Kidney tubule cell (primary cell): Measurements from ENCODE around the gene UNK.
A peak's percentile ranks its signal among the peaks of the same experiment; 100 is the strongest.
"Not testable (repeated sequence)": the region's sequence is repeated elsewhere in the genome, so short reads cannot be mapped to it uniquely, and the experiment has no call there.

Experiments used
- DNase-seq: peaks from one replicate; pipeline ENCODE4 v3.0.0-alpha.2; 2018; ENCODE audit warnings: low spot score

UNK gene

DNA sequence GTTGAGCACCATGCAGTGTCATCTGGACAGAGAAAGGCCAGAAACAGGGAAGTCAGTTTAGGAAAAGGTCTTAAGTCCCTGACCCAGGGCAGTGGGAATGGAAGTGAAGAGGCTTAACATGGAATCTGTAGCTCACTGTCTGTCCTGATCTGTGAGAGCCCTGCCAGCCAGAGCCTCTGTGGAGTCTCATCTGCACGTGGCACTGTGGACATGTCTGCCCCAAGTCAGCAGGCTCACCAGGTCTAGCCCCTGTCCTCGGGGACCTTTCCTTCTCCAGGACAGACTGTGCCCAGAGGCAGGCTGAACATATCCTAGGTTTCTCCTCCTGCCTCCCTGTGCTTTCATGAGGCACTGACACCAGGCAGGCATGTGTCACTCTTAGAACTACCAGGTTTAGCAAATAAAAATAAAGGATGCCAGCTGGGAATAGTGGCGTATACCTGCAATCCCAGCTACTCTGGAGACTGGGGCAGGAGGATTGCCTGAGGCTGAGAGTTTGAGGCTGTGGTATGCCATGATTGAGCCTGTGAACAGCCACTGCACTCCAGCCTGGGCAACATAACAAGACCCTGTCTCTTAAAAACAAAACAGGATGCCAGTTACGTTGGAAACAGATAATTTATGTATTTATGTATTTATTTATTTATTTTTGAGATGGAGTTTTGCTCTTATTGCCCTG lies 22.4 kb downstream of the UNK start:
- no peak for DNase-seq

DNA sequence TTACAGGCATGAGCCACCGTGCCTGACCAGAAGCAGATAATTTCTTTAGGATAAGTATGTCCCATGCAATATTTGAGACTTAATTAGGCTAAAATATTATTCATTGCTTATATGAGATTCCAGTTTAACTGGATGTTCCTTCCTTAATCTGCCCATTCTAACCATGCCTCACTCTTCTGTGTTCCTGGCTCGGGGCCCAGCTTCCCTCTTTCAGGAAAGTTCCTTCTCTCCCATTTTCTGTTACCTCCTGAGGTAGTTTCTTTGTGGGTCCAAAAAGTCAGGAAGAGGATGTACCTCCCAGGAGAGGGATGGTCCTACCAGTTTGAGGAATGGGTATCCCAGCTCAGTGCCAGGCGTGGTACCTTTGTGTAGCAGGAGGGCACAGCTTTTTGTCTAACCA lies 23.3 kb downstream of the UNK start:
- no peak for DNase-seq

GRCh38 chr17:75808549-75808904 lies 23.9 kb downstream of the UNK start:
- DNase-seq: no peak

GRCh38 chr17:75808905-75809621 lies 24.5 kb downstream of the UNK start:
- peak; percentile 22 for DNase-seq

DNA sequence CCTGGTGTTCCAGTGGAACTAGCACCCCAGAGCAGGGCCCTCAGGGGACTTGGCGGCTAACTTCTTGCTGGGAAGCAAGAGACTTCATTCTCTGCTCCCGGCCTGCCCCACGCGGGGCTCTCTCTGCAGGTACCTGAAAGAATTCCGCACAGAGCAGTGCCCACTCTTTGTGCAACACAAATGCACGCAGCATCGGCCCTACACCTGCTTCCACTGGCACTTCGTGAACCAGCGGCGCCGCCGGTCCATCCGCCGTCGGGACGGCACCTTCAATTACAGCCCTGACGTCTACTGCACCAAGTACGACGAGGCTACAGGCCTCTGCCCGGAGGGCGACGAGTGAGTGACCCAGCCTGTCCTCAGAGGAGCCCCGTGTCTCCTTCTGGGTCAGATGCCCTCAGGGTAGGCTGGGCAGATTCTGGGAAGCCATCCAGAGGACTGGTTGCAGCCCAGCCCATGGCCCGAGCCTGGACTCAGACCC lies 25.1 kb downstream of the UNK start:
- DNase-seq: no peak

DNA sequence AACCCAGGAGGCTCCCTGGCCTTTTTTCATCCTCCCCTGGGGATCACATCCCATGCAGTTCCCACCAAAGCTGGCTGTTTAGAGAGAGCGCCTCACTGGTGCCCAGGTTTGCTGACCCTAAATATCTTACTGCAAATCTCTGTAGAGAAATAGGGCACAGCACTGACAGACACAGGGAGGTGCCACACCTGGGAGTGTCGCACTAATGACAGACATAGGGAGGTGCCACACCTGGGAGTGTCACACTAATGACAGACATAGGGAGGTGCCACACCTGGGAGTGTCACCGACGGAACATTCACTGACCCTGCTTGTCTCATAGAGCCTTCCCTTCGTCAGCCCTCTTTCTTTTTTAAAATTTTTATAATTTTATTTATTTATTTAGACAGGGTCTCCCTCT lies 25.6 kb downstream of the UNK start:
- no peak for DNase-seq

- not testable (repeated sequence) for DNase-seq
Measured at GRCh38 chr17:75810756-75811155, 26.1 kb downstream of the UNK start.

GRCh38 chr17:75811174-75811573 lies 26.6 kb downstream of the UNK start:
- no peak for DNase-seq

DNA sequence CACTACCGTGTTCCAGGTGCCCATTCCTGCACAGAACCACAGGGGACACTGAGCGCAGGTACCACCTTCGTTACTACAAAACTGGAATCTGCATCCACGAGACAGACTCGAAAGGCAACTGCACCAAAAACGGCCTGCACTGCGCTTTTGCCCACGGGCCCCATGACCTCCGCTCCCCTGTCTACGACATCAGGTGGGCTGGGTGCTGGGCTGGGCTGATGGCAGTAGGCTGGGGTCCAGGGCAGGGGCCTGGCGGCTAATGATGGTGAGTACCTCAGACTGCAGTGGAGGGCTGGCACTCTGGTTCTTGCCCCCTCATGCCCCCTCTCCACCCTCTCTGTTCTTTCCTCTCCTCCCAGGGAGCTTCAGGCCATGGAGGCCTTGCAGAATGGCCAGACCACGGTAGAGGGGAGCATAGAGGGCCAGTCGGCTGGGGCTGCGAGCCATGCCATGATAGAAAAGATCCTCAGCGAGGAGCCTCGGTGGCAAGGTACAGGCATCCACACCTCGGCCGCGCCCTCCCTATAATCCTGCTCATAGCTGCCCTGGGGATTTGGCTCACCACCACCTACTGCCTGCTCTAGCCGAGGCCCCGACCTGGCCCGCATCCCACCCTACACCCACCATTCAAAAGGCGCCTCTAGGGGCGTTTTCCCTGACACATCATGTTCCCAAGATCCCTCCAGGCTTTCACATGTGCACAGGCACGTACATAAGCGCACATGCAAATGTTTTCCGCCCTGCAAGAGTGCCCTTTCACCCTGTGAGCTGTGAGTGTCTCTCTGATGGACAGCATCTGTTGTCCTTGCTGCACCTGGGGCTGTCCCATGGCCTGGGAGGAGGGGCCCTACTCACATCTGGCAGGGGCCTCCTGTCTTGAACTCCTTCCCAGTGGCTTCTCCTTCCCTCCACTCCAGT lies 27.7 kb downstream of the UNK start:
- DNase-seq: no peak

GRCh38 chr17:75813081-75814020 lies 28.7 kb downstream of the UNK start:
- no peak for DNase-seq

DNA sequence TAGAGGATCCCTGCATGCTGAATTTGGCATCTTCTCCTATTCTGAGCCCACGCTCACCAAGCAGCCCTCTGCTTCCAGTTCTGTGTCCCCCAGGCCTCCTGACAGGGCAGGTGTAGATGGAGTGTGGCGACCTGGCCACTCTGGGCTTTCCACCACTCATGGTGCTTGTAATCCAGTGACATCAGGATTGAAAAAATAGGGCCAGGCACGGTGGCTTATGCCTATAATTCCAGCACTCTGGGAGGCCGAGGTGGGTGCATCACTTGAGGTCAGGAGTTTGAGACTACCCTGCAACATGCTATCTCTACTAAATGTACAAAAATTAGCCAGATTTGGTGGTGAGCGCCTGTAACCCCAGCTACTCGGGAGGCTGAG lies 29.4 kb downstream of the UNK start:
- DNase-seq: no peak

DNA sequence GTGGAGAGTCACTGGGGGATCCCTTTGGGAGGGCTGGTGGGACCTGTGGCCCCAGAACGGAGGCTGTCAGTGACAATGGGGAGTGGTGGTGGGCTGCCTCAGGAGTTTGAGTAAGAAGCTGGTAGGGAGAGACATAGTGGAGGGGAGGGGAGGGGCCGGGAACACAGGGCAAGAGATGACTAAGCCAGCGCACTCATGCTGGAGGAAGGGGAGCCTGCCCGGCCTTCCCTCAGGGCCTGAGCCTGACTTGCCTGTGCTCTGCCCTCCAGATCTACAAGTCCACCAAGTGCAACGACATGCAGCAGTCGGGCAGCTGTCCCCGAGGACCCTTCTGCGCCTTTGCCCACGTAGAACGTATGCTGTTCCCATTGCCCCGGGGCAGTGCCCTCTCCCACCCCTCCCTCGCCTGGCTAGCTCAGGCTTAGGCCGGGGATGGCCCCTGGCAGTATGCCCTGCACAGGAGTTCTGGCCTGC lies 30.3 kb downstream of the UNK start:
- peak; percentile 41 for DNase-seq

GRCh38 chr17:75815399-75815798 lies 30.8 kb downstream of the UNK start:
- DNase-seq: no peak

- no peak for DNase-seq
Measured at GRCh38 chr17:75816693-75817092, 32.1 kb downstream of the UNK start.

DNA sequence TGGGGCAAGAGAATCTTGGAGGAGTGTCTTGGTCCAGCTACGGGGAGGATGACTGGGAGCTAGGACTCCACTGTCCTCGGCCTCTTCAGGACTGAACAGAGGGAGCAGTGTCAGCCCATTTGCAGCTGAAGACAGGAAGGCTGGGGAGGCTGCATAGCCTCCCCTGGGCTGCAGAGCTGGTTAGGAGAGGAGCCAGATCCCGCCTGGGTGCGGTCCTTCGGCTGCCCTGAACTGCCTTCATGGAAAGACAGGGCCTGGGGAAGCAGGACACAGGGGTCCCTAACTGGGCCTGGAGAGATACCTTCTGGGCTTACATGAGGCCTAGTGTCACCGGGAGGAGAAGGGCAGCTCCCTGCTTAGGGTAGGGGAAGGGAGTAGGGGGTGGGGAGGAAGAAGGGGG lies 33.0 kb downstream of the UNK start:
- no peak for DNase-seq

DNA sequence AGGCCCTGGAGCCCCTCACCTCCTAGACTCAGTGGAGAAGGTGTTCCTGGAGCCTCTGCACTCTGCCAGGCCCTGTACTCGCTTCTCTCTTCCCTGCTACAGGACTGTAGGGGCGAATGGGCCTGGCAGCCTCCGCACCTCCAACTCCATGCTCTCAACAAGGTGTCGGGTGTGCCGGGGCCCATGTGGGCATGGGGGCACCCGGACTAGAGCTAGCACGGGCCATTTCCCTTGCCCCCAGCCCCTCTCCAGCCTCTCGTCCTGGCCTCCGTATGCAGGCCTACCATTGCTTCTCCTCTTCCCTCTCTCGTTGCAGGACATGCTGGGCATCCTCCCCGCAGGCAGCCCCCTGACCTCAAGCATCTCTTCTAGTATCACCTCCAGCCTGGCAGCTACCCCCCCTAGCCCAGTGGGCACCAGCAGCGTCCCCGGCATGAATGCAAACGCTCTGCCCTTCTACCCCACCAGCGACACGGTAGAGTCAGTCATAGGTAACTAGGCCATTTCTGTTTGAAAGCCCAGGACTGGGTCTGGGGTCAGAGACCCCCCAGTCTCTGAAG lies 33.8 kb downstream of the UNK start:
- DNase-seq: no peak

DNA sequence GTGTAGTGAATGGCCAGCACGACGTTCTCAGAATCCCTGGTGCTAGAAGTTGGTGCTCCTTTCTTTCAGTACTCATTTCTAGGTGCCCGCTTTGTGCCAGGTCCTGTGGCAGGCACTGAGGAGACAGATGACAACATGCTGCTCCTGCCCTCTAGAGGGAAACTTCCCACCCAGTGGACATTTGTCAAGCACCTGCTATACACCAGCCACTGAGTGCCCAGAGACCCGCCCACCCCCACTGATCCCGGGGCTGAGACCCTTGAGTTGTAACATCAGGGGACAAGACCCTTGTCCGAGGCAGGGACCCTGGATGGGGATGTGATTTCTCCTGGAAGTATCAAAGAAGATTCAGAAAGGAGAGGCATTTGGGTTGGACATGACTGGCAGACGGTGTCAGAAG lies 34.5 kb downstream of the UNK start:
- no peak for DNase-seq

GRCh38 chr17:75819678-75820077 lies 35.1 kb downstream of the UNK start:
- DNase-seq: no peak

DNA sequence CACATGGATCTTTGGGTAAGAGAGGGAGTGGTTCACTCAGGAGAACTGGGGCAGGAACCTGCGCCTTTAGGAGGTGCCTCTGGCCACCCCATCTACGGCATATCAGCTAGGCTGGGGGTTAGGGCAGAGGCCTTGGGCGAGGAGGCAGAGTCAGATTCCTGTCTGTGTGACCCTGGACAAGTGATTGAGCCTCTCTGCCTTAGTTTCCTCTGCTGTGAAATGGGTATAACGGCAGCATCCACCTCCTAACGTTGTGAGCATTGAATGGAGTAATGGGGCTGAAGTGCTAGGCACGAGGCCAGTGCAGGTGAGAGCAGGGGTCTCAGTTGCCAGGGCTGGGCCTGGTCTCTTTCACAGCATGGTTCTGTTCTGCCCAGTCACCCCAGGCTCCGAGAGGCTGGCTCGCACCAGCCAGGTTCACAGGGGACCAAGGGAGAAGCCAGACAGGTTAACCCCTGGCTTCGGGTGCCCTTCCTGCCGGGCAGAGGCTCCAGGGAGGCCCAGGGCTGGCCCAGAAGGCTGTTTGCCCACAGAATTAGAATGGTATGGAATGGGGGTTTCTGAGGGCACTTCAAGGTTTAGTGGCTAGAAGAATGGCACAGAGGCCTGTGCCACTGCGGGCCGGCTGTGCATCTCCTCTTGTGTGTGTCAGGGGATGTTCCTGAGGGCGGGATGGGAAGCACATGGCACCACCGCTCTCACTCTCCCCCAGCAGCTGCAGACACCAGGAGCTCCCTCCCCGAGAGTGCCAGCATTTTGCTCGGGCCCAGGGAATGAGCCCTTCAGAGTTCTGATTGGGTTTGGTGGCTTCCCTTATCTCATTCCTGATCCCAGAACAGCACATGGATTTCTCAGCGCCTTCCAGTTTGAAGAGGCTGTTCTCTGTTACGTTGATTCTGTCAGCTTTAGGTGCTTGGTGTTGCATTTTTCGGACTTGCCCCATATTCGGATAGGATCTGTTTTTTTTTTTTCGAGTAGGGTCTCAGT lies 35.8 kb downstream of the UNK start:
- DNase-seq: no peak

DNA sequence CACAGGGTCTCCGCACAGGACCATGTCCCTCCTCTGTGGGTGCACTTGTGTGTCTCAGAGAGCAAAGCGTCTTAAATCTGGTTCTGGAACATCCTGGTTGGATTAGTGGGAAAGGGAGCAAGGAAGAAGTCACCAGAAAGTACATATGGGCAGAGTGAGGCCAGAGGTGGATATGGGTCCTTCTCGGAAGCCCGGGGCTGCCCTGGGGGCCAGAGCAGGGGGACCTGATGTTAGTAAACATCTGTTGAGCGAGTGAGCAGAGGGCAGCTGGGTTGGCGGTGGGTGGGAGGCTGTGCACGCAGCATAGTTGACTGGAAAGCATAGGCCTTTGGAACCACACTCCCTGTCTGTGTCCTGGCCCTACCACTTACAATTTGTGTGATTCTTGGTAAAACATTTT lies 36.9 kb downstream of the UNK start:
- DNase-seq: no peak
